GM23338 (cell line): ENCODE data around the gene NNT.

ENCODE experiments used
- CTCF ChIP-seq, 2 experiments: fragments of 200-600 bp in 1 of 2; sonication (generic) in 1 of 2; conservative IDR thresholded peaks; 2 replicates each; pipeline versions ENCODE4 v1.5.1 to v1.6.1; 2016 to 2017; ENCODE audit warnings: antibody characterized with exemption in 2 of 2, low read depth in 2 of 2, mild to moderate bottlenecking in 2 of 2, moderate library complexity in 1 of 2
- EZH2phosphoT487 ChIP-seq: fragments of 200-600 bp; sonication (generic); IDR thresholded peaks from one replicate; pipeline ENCODE4 v1.8.1; 2018; ENCODE audit warnings: antibody characterized with exemption; ENCODE audit not compliant: unreplicated experiment
- POLR2AphosphoS5 ChIP-seq: IDR thresholded peaks from 2 replicates; pipeline ENCODE4 v1.6.1; 2016; ENCODE audit warnings: antibody characterized with exemption, low read depth
- REST ChIP-seq: IDR thresholded peaks from one replicate; pipeline ENCODE4 v1.6.1; 2018; ENCODE audit warnings: antibody characterized with exemption; ENCODE audit not compliant: unreplicated experiment
- STAT1 ChIP-seq: IDR thresholded peaks from one replicate; pipeline ENCODE4 v1.6.1; 2016; ENCODE audit warnings: antibody characterized with exemption; ENCODE audit not compliant: unreplicated experiment

- TF ChIP-seq CTCF (conservative IDR thresholded peaks at IDR 0.05; ENCODE audit: low read depth in 2 of 2) (no peak), POLR2AphosphoS5 (no peak), EZH2phosphoT487 (no peak), STAT1 (no peak), REST (no peak)
These were observed 98.2 kb downstream of the NNT start for GRCh38 chr5:43701227-43701626.
